ENCODE measurements around the gene SLC30A2. TPM values are rescaled to one million over a fixed set of nuclear protein-coding genes. Genes with fewer than 3 reads are reported as not detected.

SLC30A2 gene
- total and polyA plus RNA-seq, 2 of the 13 experiments (the other 11 are each of a cell fraction or from before 2014, with no cell fraction given) = not detected

DNA sequence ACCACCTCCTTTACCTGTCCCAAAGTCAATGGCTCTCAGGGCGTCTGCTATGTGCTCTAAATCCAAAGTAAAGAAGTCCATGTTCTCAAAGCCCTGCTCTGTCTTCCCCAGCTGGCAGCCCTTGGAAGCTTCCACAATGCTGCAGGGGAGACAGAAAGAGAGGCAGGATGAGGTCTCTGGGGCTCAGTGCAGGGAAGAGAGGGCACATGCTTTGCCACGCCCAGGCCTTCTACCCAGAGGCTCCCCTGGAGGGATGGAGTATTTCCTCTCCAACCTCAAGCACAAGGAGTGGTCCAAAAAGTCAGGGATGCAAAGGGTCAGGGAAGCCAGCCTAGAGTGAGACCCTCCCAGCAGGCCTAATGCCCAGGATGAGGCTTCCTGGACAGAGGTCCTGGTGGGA, 11.3 kb upstream of the SLC30A2 start:
- no TSS peak for BruUV-seq (replicated peaks)
- CTCF ChIA-PET (ENCODE audit: low intra/inter-chr PET ratio, low total read pairs) = no interaction called here
- Histone ChIP-seq H3K9ac (ENCODE audit: insufficient read depth, low read depth, low read length) (no peak overlapping the region), H2AFZ (ENCODE audit: low read length) (no peak overlapping the region), H4K20me1 (ENCODE audit: insufficient read depth, low read length) (no peaks in the 10 kb centered on the region), H3K9me3 (ENCODE audit: low read length) (no peaks in the 10 kb centered on the region), H3K4me2 (ENCODE audit: low read depth, low read length) (no peak overlapping the region), H3K36me3 (replicated peaks in 1 of 2; ENCODE audit: control insufficient read depth in 1 of 2, insufficient read depth in 2 of 2, low read length in 2 of 2) (no peaks in the 10 kb centered on the region), H3K4me1 (ENCODE audit: insufficient read depth, low read length) (no peaks in the 10 kb centered on the region), H3K79me2 (ENCODE audit: insufficient read depth, low read length) (no peaks in the 10 kb centered on the region), H3K4me3 (replicated peaks in 1 of 3; ENCODE audit: insufficient read depth in 1 of 3, low read depth in 2 of 3, low read length in 3 of 3) (no peak overlapping the region), H3K27me3 (ENCODE audit: control insufficient read depth in 1 of 2, insufficient read depth in 2 of 2, low read length in 2 of 2) (peaks cover 3 to 48% of the 10 kb centered on the region in 2 experiments; a peak in 4 of 5 replicates), H3K27ac (ENCODE audit: extremely low read length, insufficient read depth, low read length) (no peak overlapping the region)
- no peak for DNase-seq (ENCODE audit: low spot score)
- FAIRE-seq = no peak
- WGBS (ENCODE audit: low lambda C conversion rate) = 15% methylated on average over 2 of the region's 2 CpGs
- in situ Hi-C loops (cut with HindIII; ENCODE audit: extremely low pct_ligation_motif_present, low pct_unique_long_range_greater_than_20kb) = no loop called here
- TF ChIP-seq ZNF24 (IDR thresholded peaks at IDR 0.05) = no peak
- no peak for TF ChIP-seq ZSCAN22 (CRISPR knock-in tag; IDR thresholded peaks at IDR 0.05)
- TF ChIP-seq ZNF530 (CRISPR knock-in tag; IDR thresholded peaks at IDR 0.05; ENCODE audit: low read depth) = no peak
- TF ChIP-seq, protein P1, sequence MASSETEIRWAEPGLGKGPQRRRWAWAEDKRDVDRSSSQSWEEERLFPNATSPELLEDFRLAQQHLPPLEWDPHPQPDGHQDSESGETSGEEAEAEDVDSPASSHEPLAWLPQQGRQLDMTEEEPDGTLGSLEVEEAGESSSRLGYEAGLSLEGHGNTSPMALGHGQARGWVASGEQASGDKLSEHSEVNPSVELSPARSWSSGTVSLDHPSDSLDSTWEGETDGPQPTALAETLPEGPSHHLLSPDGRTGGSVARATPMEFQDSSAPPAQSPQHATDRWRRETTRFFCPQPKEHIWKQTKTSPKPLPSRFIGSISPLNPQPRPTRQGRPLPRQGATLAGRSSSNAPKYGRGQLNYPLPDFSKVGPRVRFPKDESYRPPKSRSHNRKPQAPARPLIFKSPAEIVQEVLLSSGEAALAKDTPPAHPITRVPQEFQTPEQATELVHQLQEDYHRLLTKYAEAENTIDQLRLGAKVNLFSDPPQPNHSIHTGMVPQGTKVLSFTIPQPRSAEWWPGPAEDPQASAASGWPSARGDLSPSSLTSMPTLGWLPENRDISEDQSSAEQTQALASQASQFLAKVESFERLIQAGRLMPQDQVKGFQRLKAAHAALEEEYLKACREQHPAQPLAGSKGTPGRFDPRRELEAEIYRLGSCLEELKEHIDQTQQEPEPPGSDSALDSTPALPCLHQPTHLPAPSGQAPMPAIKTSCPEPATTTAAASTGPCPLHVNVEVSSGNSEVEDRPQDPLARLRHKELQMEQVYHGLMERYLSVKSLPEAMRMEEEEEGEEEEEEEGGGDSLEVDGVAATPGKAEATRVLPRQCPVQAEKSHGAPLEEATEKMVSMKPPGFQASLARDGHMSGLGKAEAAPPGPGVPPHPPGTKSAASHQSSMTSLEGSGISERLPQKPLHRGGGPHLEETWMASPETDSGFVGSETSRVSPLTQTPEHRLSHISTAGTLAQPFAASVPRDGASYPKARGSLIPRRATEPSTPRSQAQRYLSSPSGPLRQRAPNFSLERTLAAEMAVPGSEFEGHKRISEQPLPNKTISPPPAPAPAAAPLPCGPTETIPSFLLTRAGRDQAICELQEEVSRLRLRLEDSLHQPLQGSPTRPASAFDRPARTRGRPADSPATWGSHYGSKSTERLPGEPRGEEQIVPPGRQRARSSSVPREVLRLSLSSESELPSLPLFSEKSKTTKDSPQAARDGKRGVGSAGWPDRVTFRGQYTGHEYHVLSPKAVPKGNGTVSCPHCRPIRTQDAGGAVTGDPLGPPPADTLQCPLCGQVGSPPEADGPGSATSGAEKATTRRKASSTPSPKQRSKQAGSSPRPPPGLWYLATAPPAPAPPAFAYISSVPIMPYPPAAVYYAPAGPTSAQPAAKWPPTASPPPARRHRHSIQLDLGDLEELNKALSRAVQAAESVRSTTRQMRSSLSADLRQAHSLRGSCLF (CRISPR knock-in tag; IDR thresholded peaks at IDR 0.05; ENCODE audit: borderline replicate concordance) = no peak
- no peak for TF ChIP-seq ZNF672 (CRISPR knock-in tag; IDR thresholded peaks at IDR 0.05)
- TF ChIP-seq YY1 (IDR thresholded peaks at IDR 0.05; ENCODE audit: insufficient read depth, insufficient replicate concordance, low read depth, low read length) = no peak
- no peak for TF ChIP-seq BHLHE40 (IDR thresholded peaks at IDR 0.05; ENCODE audit: low read length)
- no peak for TF ChIP-seq FIP1L1 (IDR thresholded peaks at IDR 0.05; ENCODE audit: borderline replicate concordance, insufficient read depth, low read depth, low read length)
- POLR2A ChIA-PET = no interaction called here
- intact Hi-C loops (cut with micrococcal nuclease; ENCODE audit: unreplicated experiment) = no loop called here
- no peak for ATAC-seq
